Panc1 (cell line): ENCODE measurements around the gene GRAMD1A. TPM values are rescaled to one million over a fixed set of nuclear protein-coding genes. Genes with fewer than 3 reads are reported as not detected.

ENCODE experiments used
- ATAC-seq: fragments of 200-7000 bp; cut with Tn5 transposase; 2 replicates; pipeline ENCODE4 v1.9.1; 2020; ENCODE audit warnings: mild to moderate bottlenecking, moderate library complexity
- BruUV-seq: library from RNA; stranded (reverse); fragments of 400-500 nt; replicated peaks from 2 replicates; lab custom pipeline; 2021; lab: Mats Ljungman, UMichigan
- CTCF ChIA-PET: fragments of 300-600 bp; sonication (Branson Sonifier 250); formaldehyde crosslinking; loops from one replicate; lab custom pipeline; 2022; ENCODE audit warnings: antibody characterized with exemption; lab: Charles Lee
- POLR2A ChIA-PET: fragments of 300-600 bp; sonication (Branson Sonifier 250); formaldehyde crosslinking; loops from one replicate; lab custom pipeline; 2022; ENCODE audit warnings: antibody characterized with exemption; lab: Charles Lee
- DNase-seq: peaks from one replicate; pipeline ENCODE4 v3.0.0-alpha.2; 2010; ENCODE audit warnings: low read depth, low spot score
- H3K27ac ChIP-seq: 2 replicates; pipeline ENCODE4 v1.5.1; 2011; ENCODE audit warnings: mild to moderate bottlenecking, low read length, inconsistent platforms
- H3K27me3 ChIP-seq: fragments of 200-500 bp; sonication (Bioruptor generic); 2 replicates; pipeline ENCODE4 v1.6.0; 2014; ENCODE audit warnings: low read length, inconsistent platforms; ENCODE audit not compliant: control insufficient read depth, insufficient read depth
- H3K36me3 ChIP-seq: fragments of 200-500 bp; sonication (Bioruptor generic); 2 replicates; pipeline ENCODE4 v1.5.1; 2014; ENCODE audit warnings: inconsistent platforms, mild to moderate bottlenecking, low read length, moderate library complexity; ENCODE audit not compliant: control insufficient read depth, insufficient read depth
- H3K4me1 ChIP-seq: 2 replicates; pipeline ENCODE4 v1.5.1; 2011; ENCODE audit warnings: inconsistent platforms, mild to moderate bottlenecking, low read length, moderate library complexity; ENCODE audit not compliant: control insufficient read depth, insufficient read depth
- H3K4me3 ChIP-seq, 2 experiments: 2 replicates each; pipeline ENCODE4 v1.5.1; 2011 to 2012; ENCODE audit warnings: low read depth in 2 of 2, low read length in 2 of 2, mild to moderate bottlenecking in 2 of 2, inconsistent platforms in 1 of 2, moderate library complexity in 1 of 2
- H3K9me3 ChIP-seq: fragments of 200-500 bp; sonication (Bioruptor generic); 2 replicates; pipeline ENCODE4 v1.5.1; 2014; ENCODE audit warnings: low read depth, mild to moderate bottlenecking, inconsistent platforms, low read length, moderate library complexity; ENCODE audit not compliant: control insufficient read depth, insufficient read depth
- POLR2AphosphoS5 ChIP-seq: IDR thresholded peaks from 2 replicates; pipeline ENCODE4 v1.6.1; 2012; ENCODE audit warnings: mild to moderate bottlenecking, low read depth, low read length, moderate library complexity
- SIN3A ChIP-seq: IDR thresholded peaks from 2 replicates; pipeline ENCODE4 v1.6.1; 2012; ENCODE audit warnings: low read depth, mild to moderate bottlenecking, low read length, moderate library complexity, borderline replicate concordance; ENCODE audit not compliant: insufficient read depth
- TCF7L2 ChIP-seq: IDR thresholded peaks from 2 replicates; pipeline ENCODE4 v1.6.1; 2011; ENCODE audit warnings: mild to moderate bottlenecking, low read depth, low read length, inconsistent platforms
- in situ Hi-C: cut with HindIII; loops from 2 replicates; pipeline ENCODE4 v1.10.0; 2016; ENCODE audit warnings: low sequenced_read_pairs, low pct_unique_long_range_greater_than_20kb
- intact Hi-C: fragments of 100-400 bp; cut with micrococcal nuclease; formaldehyde crosslinking; loops from one replicate; pipeline ENCODE4 v1.10.0; 2022; ENCODE audit not compliant: unreplicated experiment
- total RNA-seq: library from RNA; stranded (reverse); gene quantifications from one replicate; pipeline ENCODE4 v1.2.1, GENCODE V29; 2021; ENCODE audit not compliant: unreplicated experiment
- TF ChIP-seq, protein P1 (sequence below), 2 experiments: IDR thresholded peaks; 2 replicates each; pipeline ENCODE4 v1.6.1; 2011 to 2012; ENCODE audit warnings: low read depth in 2 of 2, control low read depth in 1 of 2, low read length in 1 of 2, mild to moderate bottlenecking in 1 of 2, moderate library complexity in 1 of 2; ENCODE audit not compliant: insufficient read depth in 1 of 2
- TF ChIP-seq, protein P2 (sequence below): fragments of 450-650 bp; IDR thresholded peaks from 2 replicates; pipeline ENCODE4 v1.5.1; 2017; ENCODE audit warnings: mild to moderate bottlenecking

The GRAMD1A gene
- total RNA-seq, 1 experiment from 2014 or later = 69.9 TPM

DNA sequence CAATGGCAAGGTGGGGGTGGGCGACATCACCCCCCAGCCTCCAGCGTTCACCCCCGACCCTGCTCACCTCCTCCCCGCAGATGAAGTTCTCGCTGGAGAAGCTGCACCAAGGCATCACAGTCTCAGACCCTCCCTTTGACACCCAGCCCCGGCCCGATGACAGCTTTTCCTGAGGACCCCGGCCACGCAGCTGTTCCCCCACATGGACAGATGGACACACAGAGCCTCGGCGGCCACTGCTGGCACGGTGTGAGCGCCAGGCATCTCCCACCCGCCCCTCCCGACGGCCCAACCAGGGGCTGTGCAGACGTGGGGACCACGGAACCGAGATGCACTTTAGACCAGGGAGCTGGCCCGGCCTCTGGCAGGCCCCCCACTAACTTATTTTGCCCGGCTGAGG is 25.8 kb downstream of the GRAMD1A start:
- TF ChIP-seq, protein P1, sequence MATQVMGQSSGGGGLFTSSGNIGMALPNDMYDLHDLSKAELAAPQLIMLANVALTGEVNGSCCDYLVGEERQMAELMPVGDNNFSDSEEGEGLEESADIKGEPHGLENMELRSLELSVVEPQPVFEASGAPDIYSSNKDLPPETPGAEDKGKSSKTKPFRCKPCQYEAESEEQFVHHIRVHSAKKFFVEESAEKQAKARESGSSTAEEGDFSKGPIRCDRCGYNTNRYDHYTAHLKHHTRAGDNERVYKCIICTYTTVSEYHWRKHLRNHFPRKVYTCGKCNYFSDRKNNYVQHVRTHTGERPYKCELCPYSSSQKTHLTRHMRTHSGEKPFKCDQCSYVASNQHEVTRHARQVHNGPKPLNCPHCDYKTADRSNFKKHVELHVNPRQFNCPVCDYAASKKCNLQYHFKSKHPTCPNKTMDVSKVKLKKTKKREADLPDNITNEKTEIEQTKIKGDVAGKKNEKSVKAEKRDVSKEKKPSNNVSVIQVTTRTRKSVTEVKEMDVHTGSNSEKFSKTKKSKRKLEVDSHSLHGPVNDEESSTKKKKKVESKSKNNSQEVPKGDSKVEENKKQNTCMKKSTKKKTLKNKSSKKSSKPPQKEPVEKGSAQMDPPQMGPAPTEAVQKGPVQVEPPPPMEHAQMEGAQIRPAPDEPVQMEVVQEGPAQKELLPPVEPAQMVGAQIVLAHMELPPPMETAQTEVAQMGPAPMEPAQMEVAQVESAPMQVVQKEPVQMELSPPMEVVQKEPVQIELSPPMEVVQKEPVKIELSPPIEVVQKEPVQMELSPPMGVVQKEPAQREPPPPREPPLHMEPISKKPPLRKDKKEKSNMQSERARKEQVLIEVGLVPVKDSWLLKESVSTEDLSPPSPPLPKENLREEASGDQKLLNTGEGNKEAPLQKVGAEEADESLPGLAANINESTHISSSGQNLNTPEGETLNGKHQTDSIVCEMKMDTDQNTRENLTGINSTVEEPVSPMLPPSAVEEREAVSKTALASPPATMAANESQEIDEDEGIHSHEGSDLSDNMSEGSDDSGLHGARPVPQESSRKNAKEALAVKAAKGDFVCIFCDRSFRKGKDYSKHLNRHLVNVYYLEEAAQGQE (IDR thresholded peaks at IDR 0.05; ENCODE audit: insufficient read depth in 1 of 2, low read depth in 2 of 2, low read length in 1 of 2) = no peak
- no peak for TF ChIP-seq POLR2AphosphoS5
- no peak for TF ChIP-seq SIN3A
- TF ChIP-seq TCF7L2 = no peak
- TF ChIP-seq, protein P2, sequence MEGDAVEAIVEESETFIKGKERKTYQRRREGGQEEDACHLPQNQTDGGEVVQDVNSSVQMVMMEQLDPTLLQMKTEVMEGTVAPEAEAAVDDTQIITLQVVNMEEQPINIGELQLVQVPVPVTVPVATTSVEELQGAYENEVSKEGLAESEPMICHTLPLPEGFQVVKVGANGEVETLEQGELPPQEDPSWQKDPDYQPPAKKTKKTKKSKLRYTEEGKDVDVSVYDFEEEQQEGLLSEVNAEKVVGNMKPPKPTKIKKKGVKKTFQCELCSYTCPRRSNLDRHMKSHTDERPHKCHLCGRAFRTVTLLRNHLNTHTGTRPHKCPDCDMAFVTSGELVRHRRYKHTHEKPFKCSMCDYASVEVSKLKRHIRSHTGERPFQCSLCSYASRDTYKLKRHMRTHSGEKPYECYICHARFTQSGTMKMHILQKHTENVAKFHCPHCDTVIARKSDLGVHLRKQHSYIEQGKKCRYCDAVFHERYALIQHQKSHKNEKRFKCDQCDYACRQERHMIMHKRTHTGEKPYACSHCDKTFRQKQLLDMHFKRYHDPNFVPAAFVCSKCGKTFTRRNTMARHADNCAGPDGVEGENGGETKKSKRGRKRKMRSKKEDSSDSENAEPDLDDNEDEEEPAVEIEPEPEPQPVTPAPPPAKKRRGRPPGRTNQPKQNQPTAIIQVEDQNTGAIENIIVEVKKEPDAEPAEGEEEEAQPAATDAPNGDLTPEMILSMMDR = no peak
- intact Hi-C loops (no loop called here), in situ Hi-C loops (no loop called here)
- CTCF ChIA-PET = no interaction called here
- H3K4me1 ChIP-seq = peaks cover 9% of the 10 kb centered on the region
- DNase-seq (no peak), ATAC-seq (no peak)
- no peaks in the 10 kb centered on the region for H3K9me3 ChIP-seq
- no peaks in the 10 kb centered on the region; the same call in 1 of the 2 replicates for H3K36me3 ChIP-seq
- H3K27ac ChIP-seq = no peak overlapping the region
- no TSS peak for BruUV-seq
- POLR2A ChIA-PET = no interaction called here
- no peak overlapping the region for H3K4me3 ChIP-seq
- H3K27me3 ChIP-seq = no peaks in the 10 kb centered on the region

DNA sequence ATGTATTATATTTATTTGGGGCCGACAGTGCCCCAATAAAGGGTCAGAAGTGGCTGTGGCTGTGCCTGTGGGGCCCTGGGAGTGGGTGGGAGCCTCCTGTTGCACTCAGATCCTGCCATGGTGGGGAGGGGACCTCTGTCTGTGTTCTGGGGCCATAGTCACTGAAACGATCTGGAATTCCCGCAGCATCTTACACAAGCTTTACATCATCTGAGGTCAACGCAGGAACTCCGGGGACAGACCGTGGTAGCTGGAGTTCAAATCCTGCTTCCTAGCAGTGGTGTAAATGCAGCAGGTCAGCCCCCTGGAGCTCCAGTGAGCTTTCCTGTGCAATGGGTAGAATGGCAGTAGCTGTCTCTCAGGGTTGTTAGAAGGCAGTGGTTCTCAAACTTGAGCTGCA is 26.3 kb downstream of the GRAMD1A start:
- ChIA-PET POLR2A (no interaction called here), CTCF (no interaction called here)
- TF ChIP-seq SIN3A (no peak), POLR2AphosphoS5 (no peak), TCF7L2 (no peak)
- TF ChIP-seq, protein P1 (IDR thresholded peaks at IDR 0.05; ENCODE audit: insufficient read depth in 1 of 2, low read depth in 2 of 2, low read length in 1 of 2) = no peak
- TF ChIP-seq, protein P2 = no peak
- no peaks in the 10 kb centered on the region; the same call in 1 of the 2 replicates for H3K27me3 ChIP-seq
- H3K27ac ChIP-seq = no peak overlapping the region
- no peak overlapping the region for H3K4me3 ChIP-seq
- in situ Hi-C loops (no loop called here), intact Hi-C loops (no loop called here)
- DNase-seq (no peak), ATAC-seq (no peak)
- H3K36me3 ChIP-seq = no peaks in the 10 kb centered on the region; the same call in 1 of the 2 replicates
- H3K4me1 ChIP-seq = peaks cover 9% of the 10 kb centered on the region
- no peaks in the 10 kb centered on the region for H3K9me3 ChIP-seq
- BruUV-seq = no TSS peak
